GM18867 (cell line): ENCODE measurements around the gene GNA12.

Source experiments
- ATAC-seq: cut with Tn5 transposase; IDR thresholded peaks from one replicate; pipeline ENCODE4 v1.9.1; 2021; ENCODE audit warnings: mild to moderate bottlenecking, moderate library complexity; ENCODE audit not compliant: unreplicated experiment

The GNA12 gene

GRCh38 chr7:2838873-2839578 lies 5.1 kb downstream of the GNA12 start:
- ATAC-seq, result no peak

GRCh38 chr7:2838451-2838850 lies 5.7 kb downstream of the GNA12 start:
- no peak for ATAC-seq

GRCh38 chr7:2837496-2837895 lies 6.6 kb downstream of the GNA12 start:
- ATAC-seq, result no peak

- no peak for ATAC-seq
These were observed 9.2 kb downstream of the GNA12 start for GRCh38 chr7:2834748-2835441.

- ATAC-seq, result no peak
These were observed 10.8 kb downstream of the GNA12 start for GRCh38 chr7:2833083-2833910.

- ATAC-seq, result no peak
These were observed 11.6 kb downstream of the GNA12 start for GRCh38 chr7:2832461-2832860.

- no peak for ATAC-seq
These were observed 13.3 kb downstream of the GNA12 start for GRCh38 chr7:2830609-2831376.

- no peak for ATAC-seq
These were observed 15.1 kb downstream of the GNA12 start for GRCh38 chr7:2829040-2829439.

GRCh38 chr7:2826771-2827170 lies 17.3 kb downstream of the GNA12 start:
- ATAC-seq, result no peak

- no peak for ATAC-seq
These were observed 18.4 kb downstream of the GNA12 start for GRCh38 chr7:2825559-2826227.

- ATAC-seq, result no peak
These were observed 19.2 kb downstream of the GNA12 start for GRCh38 chr7:2824678-2825461.

GRCh38 chr7:2824026-2824677 lies 20.0 kb downstream of the GNA12 start:
- ATAC-seq, result no peak

- no peak for ATAC-seq
These were observed 21.0 kb downstream of the GNA12 start for GRCh38 chr7:2823130-2823529.

GRCh38 chr7:2821842-2822507 lies 22.1 kb downstream of the GNA12 start:
- ATAC-seq, result peak; percentile 72

GRCh38 chr7:2821161-2821841 lies 22.8 kb downstream of the GNA12 start:
- no peak for ATAC-seq

- ATAC-seq, result no peak
These were observed 23.6 kb downstream of the GNA12 start for GRCh38 chr7:2820508-2820934.

GRCh38 chr7:2819954-2820397 lies 24.1 kb downstream of the GNA12 start:
- ATAC-seq, result no peak
